Thyroid gland (tissue), 4 donors: ENCODE results near the gene SCP2. TPM values are rescaled to one million over a fixed set of nuclear protein-coding genes. Genes with fewer than 3 reads are reported as not detected.

Experiments
- DNase-seq, 2 donors: peaks; one replicate each; pipeline ENCODE4 v3.0.0-alpha.2; 2019
- H3K27ac ChIP-seq, 3 donors: fragments of 200-600 bp; sonication (generic); 1 replicate in 2 of 3; 2 replicates in 1 of 3; pipeline ENCODE4 v1.5.1; 2016 to 2019; ENCODE audit warnings: mild to moderate bottlenecking in 1 of 3, moderate library complexity in 1 of 3
- H3K27me3 ChIP-seq: fragments of 200-600 bp; sonication (generic); one replicate; pipeline ENCODE4 v1.5.1; 2019
- H3K36me3 ChIP-seq, 2 donors: fragments of 200-600 bp; sonication (generic); one replicate each; pipeline ENCODE4 v1.5.1; 2016 to 2019
- H3K4me1 ChIP-seq, 2 donors: fragments of 200-600 bp; sonication (generic); one replicate each; pipeline ENCODE4 v1.5.1; 2017 to 2019
- H3K4me3 ChIP-seq, 3 donors: fragments of 200-600 bp; sonication (generic); replicated peaks in 1 of 3; 1 replicate in 2 of 3; 2 replicates in 1 of 3; pipeline ENCODE4 v1.5.1; 2016; ENCODE audit warnings: mild to moderate bottlenecking in 1 of 3
- H3K9me3 ChIP-seq: fragments of 200-600 bp; sonication (generic); one replicate; pipeline ENCODE4 v1.5.1; 2017
- CTCF ChIP-seq, 6 experiments: fragments of 200-600 bp in 3 of 6; fragments of 450-650 bp in 3 of 6; sonication (generic) in 3 of 6; IDR thresholded peaks; one replicate each; pipeline ENCODE4 v1.5.1; 2016 to 2019; ENCODE audit warnings: antibody characterized with exemption in 6 of 6, mild to moderate bottlenecking in 2 of 6, inconsistent platforms in 1 of 6, moderate library complexity in 1 of 6
- POLR2A ChIP-seq, 2 donors: fragments of 450-650 bp; IDR thresholded peaks; one replicate each; pipeline ENCODE4 v1.6.1; 2017; ENCODE audit warnings: antibody characterized with exemption in 2 of 2, mild to moderate bottlenecking in 2 of 2, moderate library complexity in 1 of 2
- WGBS, 2 donors: methylation state at CpG; one replicate each; pipeline ENCODE4 v1.1.5; 2017; 5-methylcytosine and 5-hydroxymethylcytosine counted together
- intact Hi-C: fragments of 100-400 bp; cut with DNase I; formaldehyde crosslinking; loops from one replicate; pipeline ENCODE4 v1.15.1; 2023
- total RNA-seq, 4 donors: library from RNA; depleted of rRNA; stranded (reverse); fragments of >200 nt; gene quantifications; one replicate each; pipeline ENCODE4 v1.2.3, GENCODE V29; 2016

The SCP2 gene
- total RNA-seq, 4 donors from 2014 or later, result 114 to 181 (median 164) TPM

- Histone ChIP-seq H3K27ac (no peak overlapping the region), H3K4me3 (no peak overlapping the region), H3K4me1 (no peaks in the 10 kb centered on the region), H3K9me3 (no peaks in the 10 kb centered on the region), H3K27me3 (no peaks in the 10 kb centered on the region), H3K36me3 (no peaks in the 10 kb centered on the region)
- intact Hi-C loops, result no loop called here
- WGBS, 2 donors, result 84 to 92% methylated on average over 11 to 19 of the region's 19 CpGs
- no peak for TF ChIP-seq CTCF (IDR thresholded peaks at IDR 0.05)
- no peak for TF ChIP-seq POLR2A (IDR thresholded peaks at IDR 0.05)
- no peak for DNase-seq
Measured at GRCh38 chr1:53088616-53089300, 161.7 kb downstream of the SCP2 start.

- DNase-seq, result no peak
- no peak for TF ChIP-seq CTCF (IDR thresholded peaks at IDR 0.05)
- no peaks in the 10 kb centered on the region for H3K9me3 ChIP-seq
- intact Hi-C loops, result no loop called here
- no peak overlapping the region for H3K4me3 ChIP-seq
- 86 to 88% methylated on average over 10 of the region's 11 CpGs for WGBS, 2 donors
- H3K27me3 ChIP-seq, result no peaks in the 10 kb centered on the region
- no peaks in the 10 kb centered on the region for H3K4me1 ChIP-seq
- H3K36me3 ChIP-seq, result no peaks in the 10 kb centered on the region
- H3K27ac ChIP-seq, result no peak overlapping the region
Measured at GRCh38 chr1:53089478-53090226, 162.6 kb downstream of the SCP2 start.

GRCh38 chr1:53090227-53091147, 163.4 kb downstream of the SCP2 start:
- WGBS, 2 donors, result 84 to 91% methylated on average over 17 to 33 of the region's 37 CpGs
- Histone ChIP-seq H3K9me3 (no peaks in the 10 kb centered on the region), H3K27me3 (no peaks in the 10 kb centered on the region), H3K4me3 (no peak overlapping the region), H3K36me3 (no peaks in the 10 kb centered on the region), H3K4me1 (no peaks in the 10 kb centered on the region), H3K27ac (no peak overlapping the region)
- no peak for DNase-seq
- TF ChIP-seq CTCF (IDR thresholded peaks at IDR 0.05) (no peak), POLR2A (IDR thresholded peaks at IDR 0.05) (no peak)
- intact Hi-C loops, result no loop called here

- 67 to 78% methylated on average over 23 to 26 of the region's 26 CpGs for WGBS, 2 donors
- H3K36me3 ChIP-seq, result no peaks in the 10 kb centered on the region
- H3K27me3 ChIP-seq, result no peaks in the 10 kb centered on the region
- H3K27ac ChIP-seq, result no peak overlapping the region
- no peaks in the 10 kb centered on the region for H3K9me3 ChIP-seq
- peak; percentile 50 to 78 for DNase-seq
- H3K4me3 ChIP-seq, result no peak overlapping the region
- TF ChIP-seq POLR2A (IDR thresholded peaks at IDR 0.05) (no peak), CTCF (IDR thresholded peaks at IDR 0.05) (no peak)
- intact Hi-C loops, result no loop called here
- no peaks in the 10 kb centered on the region for H3K4me1 ChIP-seq
Measured at GRCh38 chr1:53091841-53092645, 165.0 kb downstream of the SCP2 start.
